Stimulated activated naive CD4-positive, alpha-beta T cell treated with Interleukin-2 at 50 U/mL for 16 hours (primary cell): Measurements from ENCODE around the gene MYRIP.
"Not testable (repeated sequence)": the region's sequence is repeated elsewhere in the genome, so short reads cannot be mapped to it uniquely, and the experiment has no call there.

ENCODE experiments used
- DNase-seq: peaks from one replicate; lab custom pipeline; 2025; lab: John Stamatoyannopoulos, UW

MYRIP gene

DNA sequence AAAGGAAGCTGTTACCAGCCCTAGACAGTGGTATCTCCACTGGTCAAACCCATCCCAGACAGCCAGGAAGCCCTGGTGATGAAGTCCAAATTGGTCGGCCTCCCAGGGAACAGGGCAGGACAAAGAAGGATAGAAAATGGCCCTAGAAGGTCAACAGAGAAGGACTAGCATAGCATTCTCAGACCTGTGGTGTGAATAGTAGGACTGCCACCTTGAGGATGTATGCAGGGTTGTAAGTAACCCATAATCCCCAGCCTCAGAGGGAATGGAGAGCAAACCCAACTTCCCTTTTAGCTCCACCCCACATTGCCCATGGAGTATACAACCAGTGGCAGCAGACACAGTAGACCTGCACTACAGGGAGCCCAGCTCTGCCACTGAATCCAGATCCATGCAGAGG is 431.5 kb downstream of the MYRIP start:
- DNase-seq: no peak

- DNase-seq: no peak
Observed at GRCh38 chr3:40242216-40242615, 432.8 kb downstream of the MYRIP start.

- no peak for DNase-seq
Observed at GRCh38 chr3:40242638-40243037, 433.2 kb downstream of the MYRIP start.

DNA sequence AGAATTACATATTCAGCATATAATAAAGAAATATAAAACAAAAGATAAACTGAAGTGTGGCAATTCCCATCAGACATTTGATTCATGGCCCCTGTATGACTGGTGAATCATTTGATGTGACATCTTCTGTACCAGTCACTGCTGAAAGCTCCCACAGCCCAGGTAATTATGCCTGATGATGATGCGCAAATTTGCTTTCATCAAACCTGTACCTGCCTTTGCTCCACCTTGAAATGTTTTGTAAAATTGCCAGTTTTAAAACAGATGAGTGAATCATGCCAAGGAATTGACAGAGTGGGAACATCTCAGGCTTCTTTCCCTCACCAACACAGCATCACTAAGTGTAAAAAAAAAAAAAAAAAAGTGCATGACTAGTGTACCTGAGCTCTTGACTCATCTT is 433.6 kb downstream of the MYRIP start:
- DNase-seq: no peak

GRCh38 chr3:40247714-40248454 is 438.5 kb downstream of the MYRIP start:
- DNase-seq: no peak

- DNase-seq: no peak
Observed at GRCh38 chr3:40248591-40248990, 439.2 kb downstream of the MYRIP start.

- DNase-seq: no peak
Observed at GRCh38 chr3:40249168-40249567, 439.8 kb downstream of the MYRIP start.

- no peak for DNase-seq
Observed at GRCh38 chr3:40254491-40254890, 445.1 kb downstream of the MYRIP start.

GRCh38 chr3:40254891-40255290 is 445.5 kb downstream of the MYRIP start:
- DNase-seq: no peak

DNA sequence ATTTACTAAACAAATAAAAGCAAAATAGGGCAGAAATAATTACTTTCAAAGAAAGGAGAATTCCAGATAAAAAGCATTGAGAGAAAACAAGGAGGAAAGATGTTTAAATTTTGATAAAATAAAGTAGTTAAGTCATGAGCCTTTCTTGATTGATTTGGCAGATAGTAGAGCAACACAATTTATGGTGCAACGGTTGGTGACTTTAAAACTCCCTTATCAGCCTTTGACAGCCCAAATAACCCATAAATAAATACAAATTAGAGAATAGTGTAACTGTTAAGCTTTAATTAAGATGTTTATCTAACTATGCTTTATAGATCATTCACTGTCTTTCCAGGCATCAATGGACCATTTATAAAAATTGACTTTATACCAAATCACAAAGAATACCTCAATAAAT is 446.1 kb downstream of the MYRIP start:
- no peak for DNase-seq

- no peak for DNase-seq
Observed at GRCh38 chr3:40258064-40258463, 448.7 kb downstream of the MYRIP start.

DNA sequence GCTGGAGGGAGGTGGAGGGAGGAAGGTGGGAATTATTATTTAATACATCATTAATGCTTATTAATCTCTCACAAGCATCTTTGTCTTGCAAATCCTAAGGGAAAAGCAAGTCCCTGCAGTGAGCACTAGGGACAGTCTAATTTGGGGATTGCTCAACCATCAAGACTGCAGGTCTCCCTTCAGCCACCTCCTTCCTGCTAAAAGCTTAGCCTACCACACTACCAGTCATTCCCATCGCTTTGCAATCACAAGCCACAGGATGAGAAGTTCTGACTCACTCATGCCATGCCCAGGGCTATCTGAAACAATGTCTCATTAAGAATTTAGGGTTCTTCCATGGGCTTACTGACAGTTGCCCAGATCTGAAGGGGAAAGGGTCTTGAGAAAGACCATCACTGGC is 449.1 kb downstream of the MYRIP start:
- no peak for DNase-seq

DNA sequence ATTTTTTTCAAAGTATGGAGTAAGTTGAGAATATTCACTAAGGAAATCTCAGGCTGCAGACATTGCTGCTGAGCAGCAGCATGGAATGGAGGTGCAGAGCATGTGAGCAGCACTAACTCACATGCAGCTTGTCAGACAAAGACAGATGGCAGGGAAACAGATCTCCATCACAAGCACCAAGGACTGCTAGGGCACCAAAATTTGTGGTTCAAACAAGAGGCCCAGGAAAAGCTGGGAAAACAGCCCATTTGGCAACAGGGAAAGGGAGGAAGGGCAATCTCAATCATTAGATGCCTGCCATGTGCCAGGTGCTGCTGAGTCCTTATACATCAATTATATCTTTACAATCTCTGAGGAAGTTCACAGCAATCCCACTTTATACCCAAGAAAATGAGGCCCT is 452.9 kb downstream of the MYRIP start:
- DNase-seq: no peak

DNA sequence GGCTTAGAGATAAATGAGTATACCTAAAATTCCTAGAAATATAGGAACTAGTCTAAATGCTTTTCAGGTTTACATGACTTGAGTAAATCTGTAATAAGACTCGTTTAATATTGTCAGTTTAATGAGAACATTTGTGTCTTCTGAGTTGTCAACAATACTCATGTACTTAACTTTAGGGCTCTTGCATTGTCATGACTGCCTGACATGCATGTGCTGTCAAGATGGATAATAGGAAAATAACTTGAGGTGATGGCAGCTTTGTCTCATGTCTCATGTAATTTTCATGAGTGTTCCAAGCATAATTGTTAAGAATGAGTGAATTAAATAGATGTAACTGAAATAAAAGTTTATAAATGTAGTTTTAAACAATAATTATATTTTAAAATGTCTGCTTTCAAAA is 455.0 kb downstream of the MYRIP start:
- no peak for DNase-seq

DNA sequence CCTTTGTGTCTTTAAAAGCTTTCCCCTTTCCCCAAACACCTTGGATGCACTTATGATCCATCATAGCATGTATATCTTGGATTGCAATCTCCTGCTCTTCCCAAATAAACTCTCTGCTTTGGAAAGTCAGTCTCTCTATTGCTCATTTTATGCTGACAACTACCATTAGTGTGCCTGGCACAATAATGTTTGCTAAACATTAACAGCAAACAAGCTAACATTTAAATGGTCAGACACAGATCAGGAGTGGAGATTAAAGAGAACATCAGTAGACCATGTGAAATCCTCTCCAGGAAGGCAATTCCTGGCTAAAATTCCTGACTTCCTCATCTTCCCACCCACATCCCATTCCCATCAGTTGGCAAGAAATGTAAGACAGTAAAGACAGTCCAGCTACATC is 455.8 kb downstream of the MYRIP start:
- no peak for DNase-seq

DNA sequence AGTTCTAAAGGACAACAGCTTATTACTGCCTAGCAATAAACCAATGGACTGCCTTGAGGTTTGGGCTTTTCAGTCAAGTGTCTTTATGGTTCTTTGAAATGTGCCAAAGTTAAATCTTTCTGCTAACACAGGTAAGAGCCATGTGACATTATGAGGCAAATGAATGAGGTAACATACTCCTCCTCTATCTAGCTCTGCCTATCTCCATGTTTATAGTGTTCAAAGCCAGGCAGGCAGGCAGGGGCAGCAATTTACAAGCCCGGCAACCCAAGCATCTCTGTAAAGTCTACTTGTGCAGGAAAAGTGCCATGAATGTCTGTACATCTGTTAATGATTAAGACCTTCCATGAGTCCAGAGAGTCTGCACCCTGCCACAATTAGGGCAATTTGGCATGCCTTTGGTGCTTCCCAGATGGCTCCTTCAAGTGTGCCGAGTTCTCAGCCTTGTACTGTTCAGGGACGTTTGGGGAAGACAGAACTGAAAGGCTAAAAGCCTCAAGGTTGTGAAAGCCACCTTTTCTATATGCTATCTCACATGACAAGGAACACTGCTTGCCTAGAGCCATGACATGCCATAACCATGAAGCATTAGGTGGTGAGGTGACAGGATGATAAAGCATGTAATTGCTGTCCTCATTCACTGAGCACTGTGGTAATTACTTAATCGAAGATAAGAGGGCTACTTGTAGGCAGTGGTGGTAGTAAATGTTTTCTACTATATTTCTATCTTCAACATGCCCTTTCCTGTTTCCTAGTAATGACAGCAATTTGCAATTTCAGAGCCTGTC is 458.7 kb downstream of the MYRIP start:
- no peak for DNase-seq

GRCh38 chr3:40268802-40269524 is 459.6 kb downstream of the MYRIP start:
- DNase-seq: no peak

GRCh38 chr3:40278791-40279190 is 469.4 kb downstream of the MYRIP start:
- no peak for DNase-seq

DNA sequence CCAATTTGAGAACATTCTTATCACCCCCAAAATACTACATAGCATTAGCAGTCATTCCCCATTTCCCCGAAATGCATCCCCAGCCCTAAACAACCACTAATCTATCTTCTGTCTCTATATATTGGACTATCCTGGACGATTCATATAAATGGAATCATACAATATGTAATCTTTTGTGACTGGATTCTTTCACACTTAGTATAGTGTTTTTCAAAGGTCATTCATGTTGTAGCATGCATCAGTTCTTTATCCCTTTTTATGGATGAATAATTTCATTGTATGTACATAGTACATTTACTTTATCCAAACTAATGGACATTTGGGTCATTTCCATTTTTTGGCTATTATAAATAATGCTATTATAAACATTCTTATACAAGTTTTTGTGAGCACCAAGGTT is 472.6 kb downstream of the MYRIP start:
- no peak for DNase-seq

DNA sequence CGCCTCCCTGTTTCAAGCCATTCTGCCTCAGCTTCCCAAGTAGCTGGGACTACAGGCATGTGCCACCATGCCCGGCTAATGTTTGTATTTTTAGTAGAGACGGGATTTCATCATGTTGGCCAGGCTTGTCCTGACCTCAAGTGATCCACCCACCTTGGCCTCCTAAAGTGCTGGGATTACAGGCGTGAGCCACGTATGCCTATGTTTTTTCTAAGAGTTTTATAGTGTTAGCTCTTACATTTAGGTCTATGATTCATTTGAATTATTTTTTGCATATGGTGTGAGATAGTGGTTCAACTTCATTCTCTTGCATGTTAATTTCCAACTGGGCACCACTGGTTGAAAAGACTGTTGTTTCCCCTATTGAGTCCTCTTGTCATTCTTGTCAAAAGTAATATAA is 473.6 kb downstream of the MYRIP start:
- not testable (repeated sequence) for DNase-seq

DNA sequence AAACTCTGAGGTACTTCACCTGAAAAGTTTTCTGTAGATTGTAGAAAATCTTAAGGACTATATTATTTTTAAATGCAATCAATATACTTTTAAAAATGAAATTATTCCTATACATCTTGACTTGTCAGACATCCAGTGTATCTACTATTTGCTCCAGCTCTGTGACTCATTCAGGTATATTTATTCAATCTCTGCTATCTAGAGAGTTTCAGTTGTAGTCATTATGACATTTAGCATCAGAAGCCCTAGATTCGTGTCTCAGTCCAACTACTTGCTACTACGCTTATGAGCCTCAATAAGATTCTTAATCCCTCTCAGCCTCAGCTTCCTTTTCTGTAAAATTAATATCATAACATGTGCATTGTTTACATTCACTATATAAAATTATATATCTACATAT is 477.8 kb downstream of the MYRIP start:
- DNase-seq: no peak

GRCh38 chr3:40290396-40290795 is 481.0 kb downstream of the MYRIP start:
- DNase-seq: peak; percentile 16

GRCh38 chr3:40291471-40291870 is 482.1 kb downstream of the MYRIP start:
- DNase-seq: no peak
